Measurements from ENCODE around the gene POU1F1. TPM values are rescaled to one million over a fixed set of nuclear protein-coding genes. Genes with fewer than 3 reads are reported as not detected.
"Not testable (repeated sequence)": the region's sequence is repeated elsewhere in the genome, so short reads cannot be mapped to it uniquely, and the experiment has no call there.

Gene POU1F1
- total and polyA plus RNA-seq, 2 donors from 2014 or later: not detected

DNA sequence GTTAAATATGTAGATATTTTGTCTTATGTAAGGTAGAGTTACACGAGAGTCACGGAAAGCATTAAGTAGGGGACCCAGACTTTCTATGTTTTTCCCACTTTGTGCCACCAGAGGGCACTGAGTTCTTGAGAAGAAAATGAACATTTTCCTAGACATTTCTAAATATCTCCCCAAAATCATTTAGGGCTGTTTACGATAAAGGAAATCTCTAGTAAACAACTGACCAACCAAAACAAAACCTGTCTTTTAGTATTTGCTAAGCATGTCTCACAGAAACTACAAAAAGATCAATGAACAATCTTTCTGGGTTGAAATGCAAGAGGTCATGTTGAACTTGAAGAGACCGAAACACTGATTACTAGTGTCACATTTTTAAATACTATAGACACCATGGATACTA is 16.1 kb downstream of the POU1F1 start:
- FAIRE-seq: peak; percentile 33

DNA sequence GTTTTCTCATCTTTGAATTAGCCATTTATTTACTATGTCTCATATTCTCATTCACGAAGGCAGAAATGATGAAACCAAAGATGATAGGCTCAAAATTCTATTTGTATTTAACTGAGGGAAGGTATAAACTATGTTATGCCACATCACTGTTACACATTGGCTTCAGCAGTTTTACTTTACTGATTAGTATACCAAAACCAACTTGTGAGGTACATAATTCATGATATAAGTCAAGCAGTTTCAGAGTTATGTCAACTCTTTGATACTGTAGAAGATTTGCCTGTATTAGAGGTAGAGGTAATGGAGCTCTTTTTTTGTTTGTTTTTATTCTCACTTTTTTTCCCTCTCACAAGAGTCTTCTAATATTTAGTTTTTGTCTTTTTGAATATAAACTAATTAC is 26.4 kb downstream of the POU1F1 start:
- Histone ChIP-seq H3K27me3 (ENCODE audit: control insufficient read depth, insufficient read depth, low read length) (no peaks in the 10 kb centered on the region), H3K9me3 (ENCODE audit: control insufficient read depth in 2 of 3, insufficient read depth in 1 of 3, low read length in 3 of 3) (no peaks in the 10 kb centered on the region), H3K27ac (ENCODE audit: low read depth in 2 of 2, low read length in 2 of 2) (no peak overlapping the region), H3K36me3 (ENCODE audit: control insufficient read depth in 2 of 3, insufficient read depth in 3 of 3, low read length in 3 of 3) (peaks cover 0 to 20% (median 13%) of the 10 kb centered on the region in 3 donors), H3K9ac (ENCODE audit: low read length in 3 of 3) (no peak overlapping the region), H3K4me1 (ENCODE audit: control insufficient read depth in 2 of 3, insufficient read depth in 2 of 3, low read depth in 1 of 3, low read length in 3 of 3) (no peaks in the 10 kb centered on the region), H3K4me3 (ENCODE audit: low read length in 3 of 3) (no peak overlapping the region)
- TF ChIP-seq, protein P1, sequence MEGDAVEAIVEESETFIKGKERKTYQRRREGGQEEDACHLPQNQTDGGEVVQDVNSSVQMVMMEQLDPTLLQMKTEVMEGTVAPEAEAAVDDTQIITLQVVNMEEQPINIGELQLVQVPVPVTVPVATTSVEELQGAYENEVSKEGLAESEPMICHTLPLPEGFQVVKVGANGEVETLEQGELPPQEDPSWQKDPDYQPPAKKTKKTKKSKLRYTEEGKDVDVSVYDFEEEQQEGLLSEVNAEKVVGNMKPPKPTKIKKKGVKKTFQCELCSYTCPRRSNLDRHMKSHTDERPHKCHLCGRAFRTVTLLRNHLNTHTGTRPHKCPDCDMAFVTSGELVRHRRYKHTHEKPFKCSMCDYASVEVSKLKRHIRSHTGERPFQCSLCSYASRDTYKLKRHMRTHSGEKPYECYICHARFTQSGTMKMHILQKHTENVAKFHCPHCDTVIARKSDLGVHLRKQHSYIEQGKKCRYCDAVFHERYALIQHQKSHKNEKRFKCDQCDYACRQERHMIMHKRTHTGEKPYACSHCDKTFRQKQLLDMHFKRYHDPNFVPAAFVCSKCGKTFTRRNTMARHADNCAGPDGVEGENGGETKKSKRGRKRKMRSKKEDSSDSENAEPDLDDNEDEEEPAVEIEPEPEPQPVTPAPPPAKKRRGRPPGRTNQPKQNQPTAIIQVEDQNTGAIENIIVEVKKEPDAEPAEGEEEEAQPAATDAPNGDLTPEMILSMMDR (IDR thresholded peaks at IDR 0.05; ENCODE audit: borderline replicate concordance, extremely low read depth, insufficient read depth): no peak
- DNase-seq (no peak), FAIRE-seq (no peak)
- intact Hi-C loops (cut with DNase I): no loop called here

More for the DNA sequence above, 16.1 kb downstream of the POU1F1 start:
- Histone ChIP-seq H3K4me1 (ENCODE audit: control insufficient read depth in 2 of 3, insufficient read depth in 2 of 3, low read depth in 1 of 3, low read length in 3 of 3) (no peaks in the 10 kb centered on the region), H3K9me3 (ENCODE audit: control insufficient read depth in 2 of 3, insufficient read depth in 1 of 3, low read length in 3 of 3) (no peaks in the 10 kb centered on the region), H3K4me3 (ENCODE audit: low read length in 3 of 3) (no peak overlapping the region), H3K9ac (ENCODE audit: low read length in 3 of 3) (no peak overlapping the region), H3K27me3 (ENCODE audit: control insufficient read depth, insufficient read depth, low read length) (no peaks in the 10 kb centered on the region), H3K27ac (ENCODE audit: low read depth in 2 of 2, low read length in 2 of 2) (no peak overlapping the region), H3K36me3 (ENCODE audit: control insufficient read depth in 2 of 3, insufficient read depth in 3 of 3, low read length in 3 of 3) (peaks cover 0 to 4% (median 0%) of the 10 kb centered on the region in 3 donors)
- DNase-seq: peak in 4 of 5 donors; percentile 20 to 73 (median 54)
- intact Hi-C loops (cut with DNase I): no loop called here
- TF ChIP-seq, protein P1 (IDR thresholded peaks at IDR 0.05; ENCODE audit: borderline replicate concordance, extremely low read depth, insufficient read depth): peak; percentile 28

DNA sequence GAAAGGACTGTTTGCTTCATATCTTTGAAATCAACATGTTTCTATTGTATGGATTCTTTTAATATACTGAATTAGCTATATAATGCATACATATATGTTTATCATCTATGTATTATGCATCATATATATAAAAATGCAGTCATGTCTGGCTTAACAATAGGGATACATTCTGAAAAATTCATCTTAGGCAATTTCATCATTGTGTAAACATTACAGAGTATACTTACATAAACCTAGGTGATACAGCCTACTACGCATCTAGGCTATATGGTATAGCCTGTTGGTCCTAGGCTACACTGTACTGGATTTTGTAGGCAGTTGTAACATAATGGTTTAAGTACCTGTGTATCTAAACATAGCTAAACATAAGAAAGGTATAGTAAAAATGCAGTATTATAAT is 27.6 kb downstream of the POU1F1 start:
- no peak for FAIRE-seq
- Histone ChIP-seq H3K9me3 (ENCODE audit: control insufficient read depth in 2 of 3, insufficient read depth in 1 of 3, low read length in 3 of 3) (no peaks in the 10 kb centered on the region), H3K9ac (ENCODE audit: low read length in 3 of 3) (no peak overlapping the region), H3K27ac (ENCODE audit: low read depth in 2 of 2, low read length in 2 of 2) (no peak overlapping the region), H3K4me3 (ENCODE audit: low read length in 3 of 3) (no peak overlapping the region), H3K4me1 (ENCODE audit: control insufficient read depth in 2 of 3, insufficient read depth in 2 of 3, low read depth in 1 of 3, low read length in 3 of 3) (no peaks in the 10 kb centered on the region), H3K36me3 (ENCODE audit: control insufficient read depth in 2 of 3, insufficient read depth in 3 of 3, low read length in 3 of 3) (peaks cover 0 to 18% (median 11%) of the 10 kb centered on the region in 3 donors), H3K27me3 (ENCODE audit: control insufficient read depth, insufficient read depth, low read length) (no peaks in the 10 kb centered on the region)
- TF ChIP-seq, protein P1 (IDR thresholded peaks at IDR 0.05; ENCODE audit: borderline replicate concordance, extremely low read depth, insufficient read depth): no peak
- DNase-seq: no peak
- intact Hi-C loops (cut with DNase I): no loop called here

DNA sequence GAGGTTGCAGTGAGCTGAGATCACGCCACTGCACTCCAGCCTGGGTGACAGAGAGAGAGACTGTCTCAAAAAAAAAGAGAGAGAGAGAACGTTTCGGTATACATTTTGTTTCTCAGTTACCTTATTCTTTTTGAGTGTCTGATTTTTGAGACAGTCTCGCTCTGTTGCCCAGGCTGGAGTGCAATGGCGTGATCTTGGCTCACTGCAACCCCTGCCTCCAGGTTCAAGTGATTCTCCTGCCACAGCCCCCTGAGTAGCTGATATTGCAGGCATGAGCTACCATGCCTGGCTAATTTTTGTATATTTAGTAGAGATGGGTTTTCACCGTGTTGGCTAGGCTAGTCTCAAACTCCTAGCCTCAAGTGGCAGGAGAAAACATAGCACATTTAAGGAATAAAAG is 28.2 kb downstream of the POU1F1 start:
- DNase-seq; H3K4me3 ChIP-seq (ENCODE audit: low read length in 3 of 3); H3K9me3 ChIP-seq (ENCODE audit: control insufficient read depth in 2 of 3, insufficient read depth in 1 of 3, low read length in 3 of 3); H3K27me3 ChIP-seq (ENCODE audit: control insufficient read depth, insufficient read depth, low read length); FAIRE-seq; H3K9ac ChIP-seq (ENCODE audit: low read length in 3 of 3); H3K4me1 ChIP-seq (ENCODE audit: control insufficient read depth in 2 of 3, insufficient read depth in 2 of 3, low read depth in 1 of 3, low read length in 3 of 3); H3K27ac ChIP-seq (ENCODE audit: low read depth in 2 of 2, low read length in 2 of 2); intact Hi-C loops (cut with DNase I): not testable (repeated sequence)
- peaks cover 0 to 14% (median 9%) of the 10 kb centered on the region in 3 donors for H3K36me3 ChIP-seq (ENCODE audit: control insufficient read depth in 2 of 3, insufficient read depth in 3 of 3, low read length in 3 of 3)
